Breast epithelium (tissue), 3 donors: ENCODE results near the gene HSD3B7.

Source experiments
- POLR2A ChIP-seq: fragments of 450-650 bp; IDR thresholded peaks from one replicate; pipeline ENCODE4 v1.6.1; 2016; ENCODE audit warnings: antibody characterized with exemption, mild to moderate bottlenecking, moderate library complexity
- POLR2AphosphoS5 ChIP-seq, 3 donors: sonication (generic); formaldehyde crosslinking; IDR thresholded peaks; one replicate each; pipeline ENCODE4 v1.6.1; 2017; ENCODE audit warnings: antibody characterized with exemption in 3 of 3
- TF ChIP-seq, protein P1 (sequence below), 3 donors: fragments of 450-650 bp; IDR thresholded peaks; one replicate each; pipeline ENCODE4 v1.5.1; 2016 to 2017; ENCODE audit warnings: antibody characterized with exemption in 3 of 3, mild to moderate bottlenecking in 3 of 3, moderate library complexity in 3 of 3

DNA sequence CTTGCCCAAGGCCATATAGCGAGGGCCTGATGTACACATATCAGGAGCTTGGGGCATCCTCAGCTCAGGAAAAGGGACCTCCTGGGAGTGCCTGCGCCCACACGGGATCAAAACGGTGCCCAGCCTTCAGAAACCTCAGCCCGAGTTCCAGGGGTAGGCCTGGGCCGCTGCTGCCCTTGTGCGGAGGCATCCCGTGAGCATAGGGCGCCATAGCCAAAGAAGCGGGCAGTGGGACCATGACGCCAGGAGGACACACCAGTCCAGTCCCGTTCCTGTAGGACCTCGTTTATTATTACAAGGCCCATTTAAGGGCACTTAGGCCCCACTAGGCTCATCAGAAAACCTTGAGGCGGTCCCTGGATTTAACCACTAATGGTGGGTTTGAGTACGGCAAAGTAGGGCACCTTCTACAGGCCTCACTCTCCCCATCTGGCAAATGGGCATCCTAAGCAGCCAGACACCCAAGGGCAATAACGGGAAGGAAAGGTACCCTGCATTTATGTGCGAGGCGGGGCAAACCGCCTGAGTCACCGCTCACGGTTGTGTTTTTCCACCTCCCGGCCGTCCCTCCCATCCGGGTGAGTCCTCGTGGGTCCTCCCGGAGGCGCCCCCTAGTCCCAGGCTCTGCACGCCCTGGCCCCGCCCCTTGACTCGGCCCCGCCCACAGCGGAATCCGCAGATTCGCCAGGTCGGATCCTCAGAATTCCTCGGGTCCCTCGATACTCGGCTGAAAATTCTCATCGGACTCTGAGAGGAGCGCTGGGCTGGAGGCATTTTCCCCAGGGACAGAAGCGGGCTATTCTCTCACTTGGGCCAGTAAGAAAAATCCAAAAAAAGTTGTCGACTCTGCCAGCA is 28.2 kb upstream of the HSD3B7 start:
- TF ChIP-seq, protein P1, sequence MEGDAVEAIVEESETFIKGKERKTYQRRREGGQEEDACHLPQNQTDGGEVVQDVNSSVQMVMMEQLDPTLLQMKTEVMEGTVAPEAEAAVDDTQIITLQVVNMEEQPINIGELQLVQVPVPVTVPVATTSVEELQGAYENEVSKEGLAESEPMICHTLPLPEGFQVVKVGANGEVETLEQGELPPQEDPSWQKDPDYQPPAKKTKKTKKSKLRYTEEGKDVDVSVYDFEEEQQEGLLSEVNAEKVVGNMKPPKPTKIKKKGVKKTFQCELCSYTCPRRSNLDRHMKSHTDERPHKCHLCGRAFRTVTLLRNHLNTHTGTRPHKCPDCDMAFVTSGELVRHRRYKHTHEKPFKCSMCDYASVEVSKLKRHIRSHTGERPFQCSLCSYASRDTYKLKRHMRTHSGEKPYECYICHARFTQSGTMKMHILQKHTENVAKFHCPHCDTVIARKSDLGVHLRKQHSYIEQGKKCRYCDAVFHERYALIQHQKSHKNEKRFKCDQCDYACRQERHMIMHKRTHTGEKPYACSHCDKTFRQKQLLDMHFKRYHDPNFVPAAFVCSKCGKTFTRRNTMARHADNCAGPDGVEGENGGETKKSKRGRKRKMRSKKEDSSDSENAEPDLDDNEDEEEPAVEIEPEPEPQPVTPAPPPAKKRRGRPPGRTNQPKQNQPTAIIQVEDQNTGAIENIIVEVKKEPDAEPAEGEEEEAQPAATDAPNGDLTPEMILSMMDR (IDR thresholded peaks at IDR 0.05), result no peak
- TF ChIP-seq POLR2A (peak; percentile 9), POLR2AphosphoS5 (IDR thresholded peaks at IDR 0.05) (no peak)
